Upper lobe of left lung (tissue), 4 donors: ENCODE measurements around the gene SLC29A3.

Source experiments
- CTCF ChIP-seq, 6 experiments: fragments of 450-650 bp in 4 of 6; fragments of 200-600 bp in 2 of 6; sonication (generic) in 2 of 6; IDR thresholded peaks; one replicate each; pipeline ENCODE4 v1.5.1; 2016 to 2019; ENCODE audit warnings: antibody characterized with exemption in 6 of 6
- POLR2A ChIP-seq, 4 donors: fragments of 450-650 bp; IDR thresholded peaks; one replicate each; pipeline ENCODE4 v1.5.1; 2016 to 2017; ENCODE audit warnings: antibody characterized with exemption in 4 of 4, mild to moderate bottlenecking in 2 of 4
- POLR2AphosphoS5 ChIP-seq, 2 donors: sonication (generic); formaldehyde crosslinking; IDR thresholded peaks; one replicate each; pipeline ENCODE4 v1.5.1; 2017; ENCODE audit warnings: antibody characterized with exemption in 2 of 2

GRCh38 chr10:71383972-71384687 is 65.1 kb downstream of the SLC29A3 start:
- TF ChIP-seq CTCF (IDR thresholded peaks at IDR 0.05) (peak; percentile 85 to 94 (median 88)), POLR2AphosphoS5 (IDR thresholded peaks at IDR 0.05) (no peak), POLR2A (IDR thresholded peaks at IDR 0.05) (no peak)
